AG10803 (cell line): ENCODE measurements around the gene FRMD6.

Experiments used
- DNase-seq: peaks from one replicate; pipeline ENCODE4 v3.0.0; 2010; ENCODE audit warnings: low read depth
- H3K4me3 ChIP-seq: 2 replicates; pipeline ENCODE4 v1.5.1; 2011; ENCODE audit warnings: mild to moderate bottlenecking, low read length, control low read depth
- CTCF ChIP-seq: conservative IDR thresholded peaks from 2 replicates; pipeline ENCODE4 v1.5.1; 2011; ENCODE audit warnings: mild to moderate bottlenecking, low read length, control low read depth, inconsistent platforms

FRMD6 gene

GRCh38 chr14:51677266-51677665, 25.6 kb downstream of the FRMD6 start:
- TF ChIP-seq CTCF: no peak
- peak; percentile 86 for DNase-seq
- H3K4me3 ChIP-seq: no peak overlapping the region; the same call in 1 of the 2 replicates

GRCh38 chr14:51677738-51678137, 26.0 kb downstream of the FRMD6 start:
- TF ChIP-seq CTCF: no peak
- DNase-seq: no peak
- H3K4me3 ChIP-seq: no peak overlapping the region

GRCh38 chr14:51680031-51680430, 28.3 kb downstream of the FRMD6 start:
- no peak overlapping the region for H3K4me3 ChIP-seq

GRCh38 chr14:51681411-51681810, 29.7 kb downstream of the FRMD6 start:
- no peak overlapping the region for H3K4me3 ChIP-seq
- DNase-seq: no peak
- no peak for TF ChIP-seq CTCF

More at GRCh38 chr14:51680031-51680430, 28.3 kb downstream of the FRMD6 start:
- DNase-seq: no peak
- 0 out of 2 replicates have a peak, but pooled peaks have one; percentile 3 for TF ChIP-seq CTCF

- TF ChIP-seq CTCF: no peak
- no peak overlapping the region for H3K4me3 ChIP-seq
- peak; percentile 76 for DNase-seq
Measured at GRCh38 chr14:51682411-51682810, 30.7 kb downstream of the FRMD6 start.

- no peak for DNase-seq
- H3K4me3 ChIP-seq: no peak overlapping the region
- TF ChIP-seq CTCF: no peak
Measured at GRCh38 chr14:51684760-51685159, 33.0 kb downstream of the FRMD6 start.

- no peak overlapping the region for H3K4me3 ChIP-seq
- DNase-seq: peak; percentile 40
- no peak for TF ChIP-seq CTCF
Measured at GRCh38 chr14:51691176-51691575, 39.5 kb downstream of the FRMD6 start.
